H1 (cell line): Measurements from ENCODE around the gene WNT2. TPM values are rescaled to one million over a fixed set of nuclear protein-coding genes. Genes with fewer than 3 reads are reported as not detected.
A peak's percentile ranks its signal among the peaks of the same experiment; 100 is the strongest.

ENCODE experiments used
- CTCF ChIA-PET: fragments of 300-600 bp; sonication (Branson Sonifier 250); formaldehyde crosslinking; loops from one replicate; lab custom pipeline; 2021; ENCODE audit not compliant: partially characterized antibody; lab: Charles Lee
- POLR2A ChIA-PET: fragments of 300-600 bp; sonication (Branson Sonifier 250); formaldehyde crosslinking; loops from one replicate; lab custom pipeline; 2021; ENCODE audit warnings: inconsistent platforms; ENCODE audit not compliant: partially characterized antibody; lab: Charles Lee
- DNase-seq, 2 experiments: peaks; one replicate each; pipeline versions ENCODE4 v3.0.0 to v3.0.0-alpha.2; 2010 to 2022; ENCODE audit warnings: low spot score in 2 of 2, low read depth in 1 of 2, mixed read lengths in 1 of 2
- FAIRE-seq: peaks from 2 replicates; lab custom pipeline; 2011; peaks lifted over from hg19 to GRCh38; lab: Jason Lieb, UNC
- H2AFZ ChIP-seq: 2 replicates; pipeline ENCODE4 v1.8.1; 2012; ENCODE audit warnings: low read length, inconsistent platforms
- H2AK5ac ChIP-seq: 2 replicates; pipeline ENCODE4 v1.6.1; 2013; ENCODE audit warnings: low read depth, low read length
- H2BK120ac ChIP-seq: replicated peaks from 2 replicates; pipeline ENCODE3; 2013; ENCODE audit warnings: low read depth, low read length, inconsistent platforms
- H2BK12ac ChIP-seq: 2 replicates; pipeline ENCODE4 v1.6.1; 2013; ENCODE audit warnings: low read depth, low read length
- H2BK15ac ChIP-seq: 2 replicates; pipeline ENCODE4 v1.6.1; 2013; ENCODE audit warnings: low read length
- H2BK20ac ChIP-seq: 2 replicates; pipeline ENCODE4 v1.6.1; 2013; ENCODE audit warnings: low read length
- H2BK5ac ChIP-seq: 2 replicates; pipeline ENCODE4 v1.6.1; 2013; ENCODE audit warnings: low read depth, low read length
- H3K14ac ChIP-seq: 2 replicates; pipeline ENCODE4 v1.6.1; 2013; ENCODE audit warnings: inconsistent platforms; ENCODE audit not compliant: insufficient read length
- H3K18ac ChIP-seq: 2 replicates; pipeline ENCODE4 v1.6.1; 2013; ENCODE audit warnings: low read length; ENCODE audit errors: extremely low read depth
- H3K23ac ChIP-seq: 2 replicates; pipeline ENCODE4 v1.6.1; 2013; ENCODE audit warnings: inconsistent platforms; ENCODE audit not compliant: insufficient read length
- H3K23me2 ChIP-seq: 2 replicates; pipeline ENCODE4 v1.6.1; 2013; ENCODE audit warnings: low read depth, low read length
- H3K27ac ChIP-seq: 2 replicates; pipeline ENCODE4 v1.6.1; 2011; ENCODE audit warnings: low read depth, low read length, inconsistent platforms
- H3K27me3 ChIP-seq, 4 experiments: replicated peaks in 1 of 4; 1 replicate in 1 of 4; 2 replicates in 3 of 4; pipeline versions ENCODE4 v1.6.1 to v1.8.1; 2011 to 2013; ENCODE audit warnings: low read length in 3 of 4, mild to moderate bottlenecking in 3 of 4, inconsistent platforms in 2 of 4, mixed read lengths in 2 of 4, moderate library complexity in 1 of 4; ENCODE audit not compliant: control insufficient read depth in 3 of 4, insufficient read depth in 3 of 4; ENCODE audit errors: extremely low read depth in 1 of 4
- H3K36me3 ChIP-seq, 4 experiments: 2 replicates each; pipeline versions ENCODE4 v1.6.1 to v1.8.1; 2011 to 2013; ENCODE audit warnings: mild to moderate bottlenecking in 4 of 4, low read length in 3 of 4, moderate library complexity in 2 of 4, control low read depth in 1 of 4, inconsistent platforms in 1 of 4; ENCODE audit not compliant: insufficient read depth in 4 of 4, control insufficient read depth in 2 of 4
- H3K4ac ChIP-seq: replicated peaks from 2 replicates; pipeline ENCODE3; 2013; ENCODE audit warnings: low read length, low read depth, mixed read lengths, inconsistent platforms; ENCODE audit not compliant: insufficient read length
- H3K4me1 ChIP-seq, 4 experiments: replicated peaks in 1 of 4; 1 replicate in 1 of 4; 2 replicates in 3 of 4; pipeline versions ENCODE4 v1.6.1 to v1.8.1; 2011 to 2013; ENCODE audit warnings: low read length in 3 of 4, inconsistent platforms in 2 of 4, mixed read lengths in 1 of 4; ENCODE audit not compliant: insufficient read depth in 4 of 4, control insufficient read depth in 3 of 4
- H3K4me2 ChIP-seq, 2 experiments: 2 replicates each; pipeline versions ENCODE4 v1.6.1 to v1.8.1; 2011 to 2013; ENCODE audit warnings: low read depth in 2 of 2, low read length in 2 of 2, control low read depth in 1 of 2, inconsistent platforms in 1 of 2, mild to moderate bottlenecking in 1 of 2; ENCODE audit not compliant: insufficient read depth in 1 of 2
- H3K4me3 ChIP-seq, 4 experiments: fragments of 200-600, 300-600 bp in 1 of 4; sonication (generic), shearing (Covaris generic), sonication (Bioruptor Twin) in 1 of 4; 2 replicates each; pipeline versions ENCODE4 v1.5.1 to v1.8.1; 2011 to 2016; ENCODE audit warnings: low read length in 4 of 4, low read depth in 3 of 4, control low read depth in 2 of 4, inconsistent platforms in 2 of 4, mild to moderate bottlenecking in 2 of 4, mixed read lengths in 1 of 4, moderate library complexity in 1 of 4; ENCODE audit not compliant: insufficient read depth in 2 of 4; ENCODE audit errors: extremely low read depth in 1 of 4
- H3K56ac ChIP-seq: replicated peaks from 2 replicates; pipeline ENCODE3; 2013; ENCODE audit warnings: low read depth, mild to moderate bottlenecking, mixed read lengths, low read length, inconsistent platforms; ENCODE audit not compliant: insufficient read length
- H3K79me1 ChIP-seq: 2 replicates; pipeline ENCODE4 v1.6.1; 2013; ENCODE audit warnings: low read depth, low read length, control low read depth
- H3K79me2 ChIP-seq, 2 experiments: 2 replicates each; pipeline versions ENCODE4 v1.6.1 to v1.8.1; 2012 to 2013; ENCODE audit warnings: low read length in 2 of 2, mild to moderate bottlenecking in 2 of 2, inconsistent platforms in 1 of 2; ENCODE audit not compliant: insufficient read depth in 2 of 2, control insufficient read depth in 1 of 2
- H3K9ac ChIP-seq, 4 experiments: replicated peaks in 1 of 4; 1 replicate in 1 of 4; 2 replicates in 3 of 4; pipeline versions ENCODE4 v1.6.1 to v1.8.1; 2011 to 2013; ENCODE audit warnings: low read depth in 3 of 4, low read length in 3 of 4, control low read depth in 2 of 4, mild to moderate bottlenecking in 2 of 4, moderate library complexity in 2 of 4, inconsistent platforms in 1 of 4; ENCODE audit errors: extremely low read depth in 1 of 4
- H3K9me3 ChIP-seq, 2 experiments: 2 replicates each; pipeline versions ENCODE4 v1.6.1 to v1.8.1; 2012 to 2013; ENCODE audit warnings: mild to moderate bottlenecking in 2 of 2, moderate library complexity in 2 of 2, control low read depth in 1 of 2, inconsistent platforms in 1 of 2, low read depth in 1 of 2, low read length in 1 of 2, mixed read lengths in 1 of 2; ENCODE audit not compliant: insufficient read depth in 2 of 2
- H4K20me1 ChIP-seq, 2 experiments: replicated peaks in 1 of 2; 2 replicates each; pipeline versions ENCODE3 to v1.8.1; 2011 to 2013; ENCODE audit warnings: inconsistent platforms in 2 of 2, low read length in 2 of 2, mild to moderate bottlenecking in 1 of 2; ENCODE audit not compliant: insufficient read depth in 2 of 2, control insufficient read depth in 1 of 2
- H4K5ac ChIP-seq: 2 replicates; pipeline ENCODE4 v1.6.1; 2013; ENCODE audit warnings: low read length, low read depth, mixed read lengths, inconsistent platforms; ENCODE audit not compliant: insufficient read length
- H4K8ac ChIP-seq: 2 replicates; pipeline ENCODE4 v1.8.0; 2013; ENCODE audit warnings: mild to moderate bottlenecking, moderate library complexity, low read length, inconsistent platforms; ENCODE audit not compliant: insufficient read depth; ENCODE audit errors: extremely low read depth
- H4K91ac ChIP-seq: replicated peaks from 2 replicates; pipeline ENCODE3; 2013; ENCODE audit warnings: low read length, mixed read lengths, inconsistent platforms; ENCODE audit not compliant: insufficient read length
- EZH2 ChIP-seq: fragments of 200-600 bp; sonication (generic); IDR thresholded peaks from 2 replicates; pipeline ENCODE4 v1.7.1; 2012; ENCODE audit warnings: low read depth, mild to moderate bottlenecking, moderate library complexity, low read length, inconsistent platforms; ENCODE audit not compliant: severe bottlenecking
- NRF1 ChIP-seq: IDR thresholded peaks from 2 replicates; pipeline ENCODE4 v1.6.1; 2011; ENCODE audit warnings: mild to moderate bottlenecking, low read depth, low read length, improper control_type of control experiment
- SUZ12 ChIP-seq: fragments of 200-600 bp; sonication (generic); IDR thresholded peaks from 2 replicates; pipeline ENCODE4 v1.6.1; 2012; ENCODE audit warnings: mild to moderate bottlenecking, inconsistent platforms, low read length, moderate library complexity, mixed read lengths
- WGBS, 2 experiments: shearing (Covaris generic) in 1 of 2; methylation state at CpG; one replicate each; pipeline versions ENCODE4 v1.1.6 to v1.1.7; 2013 to 2015; ENCODE audit warnings: low lambda C conversion rate in 2 of 2, mixed read lengths in 2 of 2, inconsistent platforms in 1 of 2, low coverage in 1 of 2, missing lambda C conversion rate in 1 of 2; ENCODE audit not compliant: insufficient replicate concordance in 2 of 2, insufficient coverage in 1 of 2, insufficient read length in 1 of 2; ENCODE audit errors: extremely low coverage in 1 of 2, missing lambda C conversion rate in 1 of 2; 5-methylcytosine and 5-hydroxymethylcytosine counted together
- polyA plus RNA-seq, 7 experiments: library from polyadenylated mRNA; depleted of rRNA in 3 of 7; stranded (reverse) in 5 of 7; unstranded in 2 of 7; fragments of >200 nt in 5 of 7; fragments of 200-250 nt in 2 of 7; gene quantifications; 1 replicate in 5 of 7; 2 replicates in 1 of 7; 4 replicates in 1 of 7; pipeline versions ENCODE4 v1.2.1 to v1.2.3, GENCODE V29; 2011 to 2013; ENCODE audit warnings: missing spikeins in 2 of 7, mixed read lengths in 2 of 7
- total RNA-seq: library from RNA; stranded (reverse); fragmentation: NEBNext Ultra II Directional; extraction: Animal tissue kit (Norgen Biotek cat#: 25700); gene quantifications from 2 replicates; pipeline ENCODE4 v1.2.1, GENCODE V29; 2021

WNT2 gene
- total and polyA plus RNA-seq, 2 of the 8 experiments (the other 6 are each of a cell fraction or from before 2014, with no cell fraction given), result not detected

GRCh38 chr7:117323305-117323850 lies 520 bp upstream of the WNT2 start:
- Histone ChIP-seq H3K4ac (no peak overlapping the region), H3K36me3 (peaks cover 0 to 3% (median 0%) of the 10 kb centered on the region in 4 experiments; a peak in 1 of 8 replicates), H2BK20ac (no peak overlapping the region), H3K56ac (no peak overlapping the region), H3K9ac (no peak overlapping the region), H3K4me3 (peak overlapping the region; percentile 32 to 70 (median 45)), H3K18ac (no peak overlapping the region), H3K27ac (no peak overlapping the region), H3K9me3 (no peaks in the 10 kb centered on the region), H2AFZ (peak overlapping the region; percentile 62; the same call in 1 of the 2 replicates), H3K27me3 (peaks cover 51 to 76% (median 70%) of the 10 kb centered on the region in 4 experiments), H4K91ac (no peak overlapping the region), H2BK120ac (no peak overlapping the region), H4K8ac (no peak overlapping the region), H3K79me1 (no peaks in the 10 kb centered on the region), H3K14ac (no peak overlapping the region), H3K4me2 (peak overlapping the region; percentile 96 to 98), H3K23ac (no peak overlapping the region), H3K4me1 (peaks cover 0 to 16% (median 4%) of the 10 kb centered on the region in 4 experiments; a peak in 3 of 7 replicates), H4K5ac (no peak overlapping the region), H2BK12ac (no peak overlapping the region), H2BK15ac (no peak overlapping the region), H3K79me2 (no peaks in the 10 kb centered on the region), H2AK5ac (no peak overlapping the region), H3K23me2 (peaks cover 17% of the 10 kb centered on the region), H2BK5ac (no peak overlapping the region), H4K20me1 (peaks cover 0 to 5% of the 10 kb centered on the region in 2 experiments)
- TF ChIP-seq SUZ12 (peak; percentile 88), EZH2 (peak; percentile 89), NRF1 (no peak)
- CTCF ChIA-PET, result interaction anchor here (1.0 to 2.6 kb wide), 7 partner anchors 8 to 111 kb away, joined by 3 to 14 read pairs (median 6); no protein-coding TSS in a partner anchor
- no peak for FAIRE-seq
- POLR2A ChIA-PET, result no interaction called here
- peak in 1 of 2 experiments; percentile 56 for DNase-seq
- WGBS, 2 experiments, result 5% methylated on average over 17 of the region's 25 CpGs; no CpG with 5 or more reads in 1 of the 2 experiments
